HG03025 (cell line): ENCODE measurements around the gene NAA15.
"Not testable (repeated sequence)": the region's sequence is repeated elsewhere in the genome, so short reads cannot be mapped to it uniquely, and the experiment has no call there.

ENCODE experiments used
- ATAC-seq: cut with Tn5 transposase; IDR thresholded peaks from one replicate; pipeline ENCODE4 v1.9.1; 2021; ENCODE audit warnings: mild to moderate bottlenecking, moderate library complexity; ENCODE audit not compliant: unreplicated experiment, low FRiP score

NAA15 gene

GRCh38 chr4:139333046-139333445 is 31.7 kb downstream of the NAA15 start:
- no peak for ATAC-seq

GRCh38 chr4:139337612-139338011 is 36.3 kb downstream of the NAA15 start:
- ATAC-seq: no peak

- ATAC-seq: no peak
Measured at GRCh38 chr4:139361301-139361700, 60.0 kb downstream of the NAA15 start.

GRCh38 chr4:139367421-139368090 is 66.3 kb downstream of the NAA15 start:
- no peak for ATAC-seq

GRCh38 chr4:139368998-139369397 is 67.7 kb downstream of the NAA15 start:
- no peak for ATAC-seq

GRCh38 chr4:139374251-139374650 is 72.9 kb downstream of the NAA15 start:
- no peak for ATAC-seq

- ATAC-seq: no peak
Measured at GRCh38 chr4:139386421-139386820, 85.1 kb downstream of the NAA15 start.

GRCh38 chr4:139389102-139389501 is 87.8 kb downstream of the NAA15 start:
- ATAC-seq: no peak

- no peak for ATAC-seq
Measured at GRCh38 chr4:139389991-139390390, 88.7 kb downstream of the NAA15 start.

- ATAC-seq: no peak
Measured at GRCh38 chr4:139391731-139392130, 90.4 kb downstream of the NAA15 start.

GRCh38 chr4:139392797-139393196 is 91.5 kb downstream of the NAA15 start:
- ATAC-seq: no peak

- ATAC-seq: no peak
Measured at GRCh38 chr4:139401368-139401767, 100.1 kb downstream of the NAA15 start.

- ATAC-seq: no peak
Measured at GRCh38 chr4:139402436-139402835, 101.1 kb downstream of the NAA15 start.

GRCh38 chr4:139403462-139403861 is 102.2 kb downstream of the NAA15 start:
- ATAC-seq: no peak

GRCh38 chr4:139410312-139410711 is 109.0 kb downstream of the NAA15 start:
- ATAC-seq: no peak

GRCh38 chr4:139414671-139415210 is 113.4 kb downstream of the NAA15 start:
- not testable (repeated sequence) for ATAC-seq

- ATAC-seq: no peak
Measured at GRCh38 chr4:139416073-139416673, 114.9 kb downstream of the NAA15 start.

- peak; percentile 63 for ATAC-seq
Measured at GRCh38 chr4:139419388-139419914, 118.1 kb downstream of the NAA15 start.

- no peak for ATAC-seq
Measured at GRCh38 chr4:139420652-139421051, 119.3 kb downstream of the NAA15 start.

GRCh38 chr4:139436122-139436521 is 134.8 kb downstream of the NAA15 start:
- no peak for ATAC-seq

- ATAC-seq: no peak
Measured at GRCh38 chr4:139438141-139438540, 136.8 kb downstream of the NAA15 start.

- no peak for ATAC-seq
Measured at GRCh38 chr4:139441029-139441428, 139.7 kb downstream of the NAA15 start.
